SK-N-SH (cell line): ENCODE measurements around the gene CPB1. TPM values are rescaled to one million over a fixed set of nuclear protein-coding genes. Genes with fewer than 3 reads are reported as not detected.
A peak's percentile ranks its signal among the peaks of the same experiment; 100 is the strongest.

ENCODE experiments used
- CTCF ChIA-PET: fragments of 300-600, 350-600 bp; formaldehyde crosslinking; extraction: SDS; loops from one replicate; lab custom pipeline; 2021; lab: Yijun Ruan, JAX
- POLR2A ChIA-PET: fragments of 350-600 bp; sonication (Branson Sonifier 250); formaldehyde crosslinking; extraction: SDS; loops from one replicate; lab custom pipeline; 2020; ENCODE audit warnings: antibody characterized with exemption, inconsistent platforms; lab: Yijun Ruan, JAX
- DNase-seq: peaks from one replicate; pipeline ENCODE4 v3.0.0; 2012
- H2AFZ ChIP-seq: fragments of 200-600 bp; sonication (generic); 2 replicates; pipeline ENCODE4 v1.8.1; 2016; ENCODE audit warnings: antibody characterized with exemption, mild to moderate bottlenecking, low read depth
- H3F3A ChIP-seq: fragments of 200-600 bp; sonication (generic); replicated peaks from 2 replicates; pipeline ENCODE3; 2016; ENCODE audit warnings: antibody characterized with exemption, mild to moderate bottlenecking; ENCODE audit not compliant: insufficient read depth
- H3K27ac ChIP-seq, 2 experiments: fragments of 200-500 bp in 1 of 2; fragments of 200-600 bp in 1 of 2; sonication (Bioruptor generic) in 1 of 2; sonication (generic), shearing (Covaris generic) in 1 of 2; 2 replicates each; pipeline versions ENCODE4 v1.5.1 to v1.6.1; 2014 to 2016; ENCODE audit warnings: low read depth in 2 of 2, inconsistent platforms in 1 of 2, low read length in 1 of 2, mild to moderate bottlenecking in 1 of 2, mixed read lengths in 1 of 2
- H3K27me3 ChIP-seq: fragments of 200-600 bp; sonication (generic), shearing (Covaris generic); 2 replicates; pipeline ENCODE4 v1.6.1; 2016; ENCODE audit warnings: mixed run types; ENCODE audit not compliant: insufficient read depth
- H3K36me3 ChIP-seq, 2 experiments: fragments of 200-500 bp in 1 of 2; fragments of 200-600 bp in 1 of 2; sonication (Bioruptor generic) in 1 of 2; sonication (generic) in 1 of 2; replicated peaks in 1 of 2; 2 replicates each; pipeline versions ENCODE3 to v1.5.1; 2014 to 2016; ENCODE audit warnings: low read length in 1 of 2, mild to moderate bottlenecking in 1 of 2; ENCODE audit not compliant: insufficient read depth in 2 of 2, control insufficient read depth in 1 of 2
- H3K4me1 ChIP-seq, 2 experiments: fragments of 200-500 bp in 1 of 2; fragments of 200-600 bp in 1 of 2; sonication (Bioruptor generic) in 1 of 2; sonication (generic), shearing (Covaris generic) in 1 of 2; 2 replicates each; pipeline versions ENCODE4 v1.5.1 to v1.6.1; 2014 to 2016; ENCODE audit warnings: low read depth in 1 of 2, low read length in 1 of 2, mixed run types in 1 of 2; ENCODE audit not compliant: insufficient read depth in 2 of 2, control insufficient read depth in 1 of 2
- H3K4me2 ChIP-seq: fragments of 200-600 bp; sonication (generic), shearing (Covaris generic); 2 replicates; pipeline ENCODE4 v1.6.1; 2017; ENCODE audit warnings: mixed run types
- H3K4me3 ChIP-seq, 2 experiments: fragments of 200-500 bp in 1 of 2; fragments of 200-600 bp in 1 of 2; sonication (Bioruptor generic) in 1 of 2; sonication (generic), shearing (Covaris generic) in 1 of 2; 2 replicates each; pipeline versions ENCODE4 v1.5.1 to v1.8.1; 2014 to 2016; ENCODE audit warnings: low read depth in 2 of 2, inconsistent platforms in 1 of 2, low read length in 1 of 2, mild to moderate bottlenecking in 1 of 2, mixed read lengths in 1 of 2, moderate library complexity in 1 of 2
- H3K79me2 ChIP-seq: fragments of 200-600 bp; sonication (generic); 2 replicates; pipeline ENCODE4 v1.8.1; 2017; ENCODE audit warnings: mild to moderate bottlenecking; ENCODE audit not compliant: insufficient read depth
- H3K9ac ChIP-seq: fragments of 200-600 bp; sonication (generic); 2 replicates; pipeline ENCODE4 v1.6.1; 2017; ENCODE audit warnings: mixed run types
- H3K9me2 ChIP-seq: fragments of 200-600 bp; sonication (generic); 2 replicates; pipeline ENCODE4 v1.6.1; 2017; ENCODE audit warnings: mixed run types
- H3K9me3 ChIP-seq: fragments of 200-600 bp; sonication (generic); 2 replicates; pipeline ENCODE4 v1.6.1; 2017; ENCODE audit warnings: mixed run types, mild to moderate bottlenecking, moderate library complexity
- H4K20me1 ChIP-seq: fragments of 200-600 bp; sonication (generic); 2 replicates; pipeline ENCODE4 v1.6.1; 2017; ENCODE audit warnings: mild to moderate bottlenecking, mixed run types; ENCODE audit not compliant: insufficient read depth
- CHD2 ChIP-seq: fragments of 150-350 bp; IDR thresholded peaks from 2 replicates; pipeline ENCODE4 v1.6.1; 2018; ENCODE audit warnings: low read length; ENCODE audit not compliant: partially characterized antibody
- ELF1 ChIP-seq: IDR thresholded peaks from 2 replicates; pipeline ENCODE4 v1.4.0; 2012
- EP300 ChIP-seq, 2 experiments: IDR thresholded peaks; 2 replicates each; pipeline versions ENCODE4 v1.4.0 to v1.6.1; 2012; ENCODE audit warnings: borderline replicate concordance in 1 of 2, low read depth in 1 of 2, low read length in 1 of 2
- FOSL2 ChIP-seq: IDR thresholded peaks from 2 replicates; pipeline ENCODE4 v1.4.0; 2012; ENCODE audit warnings: low read depth, mild to moderate bottlenecking, moderate library complexity, borderline replicate concordance
- MXI1 ChIP-seq: IDR thresholded peaks from 2 replicates; pipeline ENCODE4 v1.6.1; 2012; ENCODE audit warnings: mild to moderate bottlenecking, low read depth, low read length, improper control_type of control experiment
- NFIC ChIP-seq: IDR thresholded peaks from 2 replicates; pipeline ENCODE4 v1.4.0; 2012; ENCODE audit warnings: borderline replicate concordance
- NRF1 ChIP-seq: IDR thresholded peaks from 2 replicates; pipeline ENCODE4 v1.6.1; 2012; ENCODE audit warnings: low read depth, mild to moderate bottlenecking, low read length
- RAD21 ChIP-seq: IDR thresholded peaks from 2 replicates; pipeline ENCODE4 v1.6.1; 2012; ENCODE audit warnings: mild to moderate bottlenecking, low read length
- RCOR1 ChIP-seq: fragments of 150-350 bp; IDR thresholded peaks from 2 replicates; pipeline ENCODE4 v1.6.1; 2017; ENCODE audit warnings: antibody characterized with exemption, low read length
- RXRA ChIP-seq: IDR thresholded peaks from 2 replicates; pipeline ENCODE4 v1.4.0; 2012; ENCODE audit warnings: low read depth, mild to moderate bottlenecking, borderline replicate concordance
- SMC3 ChIP-seq: IDR thresholded peaks from 2 replicates; pipeline ENCODE4 v1.6.1; 2012; ENCODE audit warnings: low read depth, low read length, improper control_type of control experiment
- TAF1 ChIP-seq: IDR thresholded peaks from 2 replicates; pipeline ENCODE4 v1.6.1; 2012; ENCODE audit warnings: low read depth, mild to moderate bottlenecking, low read length, moderate library complexity, borderline replicate concordance
- TCF12 ChIP-seq: IDR thresholded peaks from 2 replicates; pipeline ENCODE4 v1.4.0; 2012
- USF2 ChIP-seq: fragments of 150-350 bp; IDR thresholded peaks from 2 replicates; pipeline ENCODE4 v1.6.1; 2017; ENCODE audit warnings: antibody characterized with exemption, low read length, low read depth, borderline replicate concordance
- YY1 ChIP-seq: IDR thresholded peaks from 2 replicates; pipeline ENCODE4 v1.4.0; 2012; ENCODE audit warnings: low read depth, mild to moderate bottlenecking
- ZBTB33 ChIP-seq: IDR thresholded peaks from 2 replicates; pipeline ENCODE4 v1.4.0; 2012; ENCODE audit warnings: low read depth, borderline replicate concordance
- WGBS: methylation state at CpG from one replicate; pipeline ENCODE4 v1.1.6; 2017; ENCODE audit warnings: low lambda C conversion rate; 5-methylcytosine and 5-hydroxymethylcytosine counted together
- polyA plus RNA-seq, 3 experiments: library from polyadenylated mRNA; depleted of rRNA; stranded (reverse); fragments of >200 nt; gene quantifications; 2 replicates each; pipeline ENCODE4 v1.2.3, GENCODE V29; 2012

CPB1 gene
- polyA plus RNA-seq, 1 of the 3 experiments (the other 2 are of a cell fraction) = 0.26 TPM

DNA sequence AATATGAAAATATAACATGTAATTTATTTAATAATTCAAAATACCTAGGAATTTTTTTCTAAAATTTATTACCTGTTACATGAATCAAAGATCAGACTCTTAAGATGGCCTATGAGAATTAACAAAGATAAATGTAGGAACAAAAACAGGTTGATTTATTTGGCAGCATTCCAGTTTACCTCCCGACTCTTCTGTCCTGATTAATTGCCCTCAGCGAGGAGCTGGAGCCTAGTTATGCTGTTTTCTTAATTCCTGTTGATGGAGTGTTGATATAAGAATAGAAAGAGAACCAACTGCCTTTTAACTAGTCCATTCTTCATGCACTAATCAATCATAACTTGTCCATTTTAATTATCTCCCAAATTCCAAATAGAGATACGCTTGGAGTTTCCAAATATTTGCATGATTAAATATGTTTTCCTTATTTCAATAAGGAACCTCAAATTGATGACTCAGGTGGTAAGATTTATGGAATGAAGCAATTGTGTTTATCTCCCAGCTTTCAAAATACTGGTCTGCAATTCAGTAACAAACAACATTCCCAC, 10.6 kb upstream of the CPB1 start:
- H4K20me1 ChIP-seq = no peaks in the 10 kb centered on the region
- no peaks in the 10 kb centered on the region for H3K79me2 ChIP-seq
- no peak overlapping the region for H2AFZ ChIP-seq
- DNase-seq = no peak
- POLR2A ChIA-PET = no interaction called here
- no peaks in the 10 kb centered on the region for H3K36me3 ChIP-seq
- no peak overlapping the region for H3K4me3 ChIP-seq
- peaks cover 0 to 18% of the 10 kb centered on the region in 2 experiments; a peak in 2 of 4 replicates for H3K4me1 ChIP-seq
- CTCF ChIA-PET = interaction anchor here (1.1 kb wide), 1 partner anchor 19 kb away, joined by 4 read pairs; no protein-coding TSS in a partner anchor
- no peak overlapping the region for H3K9ac ChIP-seq
- 25% methylated on average over 3 of the region's 3 CpGs for WGBS
- H3K9me3 ChIP-seq = no peaks in the 10 kb centered on the region
- H3F3A ChIP-seq = no peaks in the 10 kb centered on the region
- H3K9me2 ChIP-seq = no peaks in the 10 kb centered on the region
- no peak overlapping the region for H3K4me2 ChIP-seq
- no peak for TF ChIP-seq TAF1
- peak in 1 of 2 experiments; percentile 9; a peak in 1 of 4 replicates for TF ChIP-seq EP300 (IDR thresholded peaks at IDR 0.05; ENCODE audit: borderline replicate concordance in 1 of 2, low read depth in 1 of 2, low read length in 1 of 2)
- no peak for TF ChIP-seq MXI1
- H3K27me3 ChIP-seq = no peaks in the 10 kb centered on the region
- no peak overlapping the region for H3K27ac ChIP-seq

DNA sequence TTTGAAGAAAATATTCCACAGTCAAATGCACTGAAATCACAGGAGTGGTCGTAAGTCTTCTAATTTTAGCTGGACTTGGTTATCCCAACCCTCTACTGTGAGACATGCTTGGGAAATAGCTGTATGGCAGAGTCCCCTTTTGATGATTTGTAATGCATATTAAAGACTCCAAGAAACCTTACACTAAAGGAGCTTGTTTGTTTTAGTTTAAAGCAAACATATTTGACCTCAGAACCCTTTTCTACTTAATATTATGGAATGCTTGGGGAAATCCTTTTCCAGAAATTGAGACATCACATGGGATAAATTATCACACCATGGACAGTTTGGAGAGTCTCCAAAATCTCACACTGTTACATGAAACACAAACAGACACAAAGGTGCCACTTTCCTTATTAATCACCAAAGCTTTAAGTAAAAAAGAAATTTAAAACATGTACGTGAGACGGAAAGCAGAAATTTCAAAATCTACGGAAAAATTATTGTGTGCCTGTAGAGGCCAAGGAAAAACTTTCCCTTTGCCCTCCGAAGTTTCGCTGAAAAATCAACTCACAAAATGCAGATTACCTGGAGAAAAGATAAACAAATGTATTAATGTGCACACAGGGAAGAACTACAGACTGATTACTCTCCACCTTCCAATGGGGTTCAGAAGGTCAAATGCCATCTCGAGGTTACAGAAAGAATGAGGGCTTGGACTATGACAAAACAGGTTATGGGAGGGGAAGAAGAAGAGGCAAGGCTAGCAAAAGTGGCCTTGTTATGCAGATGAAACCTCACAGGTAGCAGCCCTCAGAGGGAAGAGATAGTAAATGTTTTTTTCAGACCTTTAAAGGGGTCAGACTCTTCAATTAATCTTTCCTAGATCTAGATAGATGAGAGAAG, 7.0 kb upstream of the CPB1 start:
- no peak for TF ChIP-seq EP300 (IDR thresholded peaks at IDR 0.05; ENCODE audit: borderline replicate concordance in 1 of 2, low read depth in 1 of 2, low read length in 1 of 2)
- TF ChIP-seq RAD21 = no peak
- TF ChIP-seq TCF12 = no peak
- no peak for TF ChIP-seq CHD2
- no peak for TF ChIP-seq ELF1
- TF ChIP-seq FOSL2 = no peak
- TF ChIP-seq SMC3 = no peak
- H3K9ac ChIP-seq = no peak overlapping the region
- H3K4me3 ChIP-seq = no peak overlapping the region
- H3K27me3 ChIP-seq = no peaks in the 10 kb centered on the region
- ChIA-PET CTCF (interaction anchor here (1.9 kb wide), 1 partner anchor 94 kb away, joined by 5 read pairs; no protein-coding TSS in a partner anchor), POLR2A (no interaction called here)
- H4K20me1 ChIP-seq = no peaks in the 10 kb centered on the region
- H3K79me2 ChIP-seq = no peaks in the 10 kb centered on the region
- no peaks in the 10 kb centered on the region for H3F3A ChIP-seq
- 57% methylated on average over 7 of the region's 7 CpGs for WGBS
- H3K4me1 ChIP-seq = peaks cover 0 to 16% of the 10 kb centered on the region in 2 experiments; a peak in 2 of 4 replicates
- H3K9me3 ChIP-seq = no peaks in the 10 kb centered on the region
- DNase-seq = no peak
- no peak overlapping the region for H2AFZ ChIP-seq
- no peak overlapping the region for H3K4me2 ChIP-seq
- no peaks in the 10 kb centered on the region for H3K9me2 ChIP-seq
- H3K27ac ChIP-seq = no peak overlapping the region
- no peaks in the 10 kb centered on the region for H3K36me3 ChIP-seq

GRCh38 chr3:148823026-148823425, 4.6 kb upstream of the CPB1 start:
- Histone ChIP-seq H3K9me2 (no peaks in the 10 kb centered on the region), H3K9ac (no peak overlapping the region), H3K4me3 (no peak overlapping the region), H4K20me1 (no peaks in the 10 kb centered on the region), H3K4me2 (no peak overlapping the region), H3K4me1 (no peaks in the 10 kb centered on the region), H3K27ac (no peak overlapping the region), H3K27me3 (no peaks in the 10 kb centered on the region), H2AFZ (no peak overlapping the region), H3F3A (no peaks in the 10 kb centered on the region), H3K79me2 (no peaks in the 10 kb centered on the region), H3K9me3 (no peaks in the 10 kb centered on the region), H3K36me3 (no peaks in the 10 kb centered on the region)
- ChIA-PET POLR2A (no interaction called here), CTCF (interaction anchor here (1.3 kb wide), 1 partner anchor 9 kb away, joined by 5 read pairs; no protein-coding TSS in a partner anchor)
- 14% methylated on average over 1 of the region's 1 CpG for WGBS
- DNase-seq = no peak
- TF ChIP-seq EP300 (IDR thresholded peaks at IDR 0.05; ENCODE audit: borderline replicate concordance in 1 of 2, low read depth in 1 of 2, low read length in 1 of 2) (no peak), YY1 (no peak), NRF1 (no peak), CHD2 (no peak), NFIC (no peak), RAD21 (no peak), USF2 (no peak), RXRA (no peak), RCOR1 (no peak), ZBTB33 (no peak)
